IMR-90 (cell line): Measurements from ENCODE around the gene NAV2. TPM values are rescaled to one million over a fixed set of nuclear protein-coding genes. Genes with fewer than 3 reads are reported as not detected.

Experiments
- ATAC-seq: fragments of 200-7000 bp; cut with Tn5 transposase; 2 replicates; pipeline ENCODE4 v1.9.1; 2020; ENCODE audit warnings: low read depth, mild to moderate bottlenecking, moderate library complexity
- BruUV-seq: library from RNA; stranded (reverse); fragments of 400-500 nt; replicated peaks from 2 replicates; lab custom pipeline; 2021; lab: Mats Ljungman, UMichigan
- CTCF ChIA-PET: fragments of 300-600 bp; formaldehyde crosslinking; extraction: SDS; loops from one replicate; lab custom pipeline; 2021; ENCODE audit warnings: antibody characterized with exemption; lab: Yijun Ruan, JAX
- POLR2A ChIA-PET: fragments of 300-600 bp; sonication (Branson Sonifier 250); formaldehyde crosslinking; loops from one replicate; lab custom pipeline; 2022; ENCODE audit warnings: antibody characterized with exemption; ENCODE audit not compliant: unreplicated experiment; lab: Charles Lee
- DNase-seq: peaks from one replicate; pipeline ENCODE4 v3.0.0; 2013
- H2AFZ ChIP-seq: replicated peaks from 2 replicates; pipeline ENCODE3; 2013; ENCODE audit warnings: low read length, mild to moderate bottlenecking; ENCODE audit not compliant: poor library complexity
- H2AK5ac ChIP-seq: 2 replicates; pipeline ENCODE4 v1.6.1; 2013; ENCODE audit warnings: low read depth, low read length, inconsistent platforms
- H2AK9ac ChIP-seq: replicated peaks from 2 replicates; pipeline ENCODE3; 2013; ENCODE audit warnings: mild to moderate bottlenecking, low read depth, low read length, moderate library complexity; ENCODE audit not compliant: poor library complexity
- H2BK120ac ChIP-seq: 2 replicates; pipeline ENCODE4 v1.6.1; 2013; ENCODE audit warnings: low read depth, low read length, inconsistent platforms
- H2BK15ac ChIP-seq: 3 replicates; pipeline ENCODE4 v1.6.1; 2013; ENCODE audit warnings: low read depth, low read length, inconsistent platforms
- H2BK20ac ChIP-seq: 2 replicates; pipeline ENCODE4 v1.6.1; 2013; ENCODE audit warnings: low read depth, mild to moderate bottlenecking, inconsistent platforms, low read length, moderate library complexity
- H2BK5ac ChIP-seq: 2 replicates; pipeline ENCODE4 v1.6.1; 2013; ENCODE audit warnings: mild to moderate bottlenecking, low read depth, low read length, inconsistent platforms; ENCODE audit not compliant: poor library complexity, severe bottlenecking
- H3K14ac ChIP-seq: replicated peaks from 2 replicates; pipeline ENCODE4 v1.6.1; 2013; ENCODE audit warnings: low read depth, low read length, inconsistent platforms
- H3K18ac ChIP-seq: 2 replicates; pipeline ENCODE4 v1.6.1; 2013; ENCODE audit warnings: low read depth, low read length, control low read depth
- H3K23ac ChIP-seq: 2 replicates; pipeline ENCODE4 v1.6.1; 2013; ENCODE audit warnings: low read depth, low read length, inconsistent platforms
- H3K27ac ChIP-seq: 2 replicates; pipeline ENCODE4 v1.5.1; 2013; ENCODE audit warnings: mild to moderate bottlenecking, control low read depth, low read length; ENCODE audit not compliant: insufficient read depth
- H3K27me3 ChIP-seq: 2 replicates; pipeline ENCODE4 v1.6.1; 2013; ENCODE audit warnings: low read length; ENCODE audit not compliant: control insufficient read depth, insufficient read depth
- H3K36me3 ChIP-seq: 2 replicates; pipeline ENCODE4 v1.6.1; 2013; ENCODE audit warnings: low read length, mixed read lengths; ENCODE audit not compliant: control insufficient read depth, insufficient read depth
- H3K4ac ChIP-seq: 2 replicates; pipeline ENCODE4 v1.6.1; 2013; ENCODE audit warnings: low read depth, low read length, inconsistent platforms
- H3K4me1 ChIP-seq: 2 replicates; pipeline ENCODE4 v1.6.1; 2013; ENCODE audit warnings: low read length, mixed read lengths; ENCODE audit not compliant: control insufficient read depth, insufficient read depth
- H3K4me2 ChIP-seq: 2 replicates; pipeline ENCODE4 v1.6.1; 2013; ENCODE audit warnings: low read depth, mild to moderate bottlenecking, control low read depth, low read length, moderate library complexity
- H3K4me3 ChIP-seq: 2 replicates; pipeline ENCODE4 v1.5.1; 2013; ENCODE audit warnings: low read depth, mild to moderate bottlenecking, control low read depth, low read length, moderate library complexity; ENCODE audit not compliant: insufficient read depth
- H3K56ac ChIP-seq: 2 replicates; pipeline ENCODE4 v1.6.1; 2013; ENCODE audit warnings: low read length, inconsistent platforms; ENCODE audit not compliant: insufficient read depth; ENCODE audit errors: extremely low read depth
- H3K79me1 ChIP-seq, 2 experiments: 2 replicates each; pipeline ENCODE4 v1.6.1; 2013; ENCODE audit warnings: low read length in 2 of 2, inconsistent platforms in 1 of 2, low read depth in 1 of 2
- H3K9ac ChIP-seq: 2 replicates; pipeline ENCODE4 v1.6.1; 2013; ENCODE audit warnings: low read depth, low read length, control low read depth
- H3K9me1 ChIP-seq: 2 replicates; pipeline ENCODE4 v1.6.1; 2013; ENCODE audit warnings: low read length, inconsistent platforms; ENCODE audit not compliant: insufficient read depth
- H3K9me3 ChIP-seq: 2 replicates; pipeline ENCODE4 v1.6.1; 2013; ENCODE audit warnings: low read length; ENCODE audit not compliant: control insufficient read depth, insufficient read depth
- H4K20me1 ChIP-seq: 2 replicates; pipeline ENCODE4 v1.6.1; 2013; ENCODE audit warnings: low read length, inconsistent platforms; ENCODE audit not compliant: insufficient read depth
- H4K5ac ChIP-seq: 2 replicates; pipeline ENCODE4 v1.6.1; 2013; ENCODE audit warnings: mild to moderate bottlenecking, low read depth, low read length, control low read depth
- H4K8ac ChIP-seq, 2 experiments: 2 replicates each; pipeline ENCODE4 v1.6.1; 2013; ENCODE audit warnings: low read depth in 2 of 2, low read length in 2 of 2, control low read depth in 1 of 2, inconsistent platforms in 1 of 2
- H4K91ac ChIP-seq: 2 replicates; pipeline ENCODE4 v1.6.1; 2013; ENCODE audit warnings: low read depth, low read length, inconsistent platforms; ENCODE audit not compliant: insufficient read depth
- RAD21 ChIP-seq: IDR thresholded peaks from 2 replicates; pipeline ENCODE4 v1.6.1; 2012; ENCODE audit warnings: low read length, improper control_type of control experiment
- WGBS, 2 experiments: methylation state at CpG; one replicate each; pipeline versions ENCODE4 v1.1.5 to v1.1.7; 2013; ENCODE audit warnings: missing lambda C conversion rate in 2 of 2; ENCODE audit not compliant: insufficient read length in 1 of 2; ENCODE audit errors: extremely low coverage in 2 of 2; 5-methylcytosine and 5-hydroxymethylcytosine counted together
- dilution Hi-C: fragments of 300-500 bp; cut with HindIII; formaldehyde crosslinking; loops from one replicate; pipeline ENCODE4 v1.14.3; 2018; ENCODE audit warnings: low sequenced_read_pairs; ENCODE audit not compliant: unreplicated experiment
- in situ Hi-C: fragments of 300-500 bp; cut with MboI; formaldehyde crosslinking; loops from 3 replicates; pipeline ENCODE4 v1.14.3; 2019; ENCODE audit warnings: low sequenced_read_pairs, inconsistent platforms, mixed read lengths
- intact Hi-C: fragments of 100-400 bp; cut with micrococcal nuclease; formaldehyde crosslinking; loops from 2 replicates; pipeline ENCODE4 v1.10.0; 2022
- polyA plus RNA-seq, 3 experiments: library from polyadenylated mRNA; depleted of rRNA; stranded (reverse); fragments of >200 nt; gene quantifications; 2 replicates each; pipeline ENCODE4 v1.2.3, GENCODE V29; 2012; ENCODE audit warnings: low replicate concordance in 1 of 3
- total RNA-seq: library from RNA; depleted of rRNA; stranded (reverse); fragments of >200 nt; gene quantifications from 2 replicates; pipeline ENCODE4 v1.2.3, GENCODE V29; 2012

Gene NAV2
- total and polyA plus RNA-seq, 2 of the 4 experiments (the other 2 are of a cell fraction): 4.5 to 12.6 TPM

DNA sequence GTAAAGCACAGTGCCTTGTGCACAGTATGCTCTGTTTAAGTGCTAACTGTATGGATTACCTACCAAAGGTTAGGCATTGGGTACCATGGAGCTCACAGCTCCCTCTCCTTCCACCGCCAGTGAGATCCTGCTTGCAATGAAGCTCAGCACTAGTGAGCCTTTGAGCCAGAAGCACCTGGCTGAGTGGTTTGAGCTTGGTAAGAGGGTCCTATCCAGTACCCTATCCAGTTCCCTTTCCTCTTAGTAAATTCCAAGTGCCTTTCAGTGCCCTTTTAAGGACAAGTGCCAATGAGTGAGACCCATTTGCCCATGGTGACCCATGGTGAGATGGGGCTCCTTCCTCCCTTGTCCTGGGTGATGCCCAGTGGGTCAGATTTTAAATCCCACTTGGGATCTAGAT is 43.1 kb upstream of the NAV2 start:
- POLR2A ChIA-PET: no interaction called here

More for the DNA sequence above, 43.1 kb upstream of the NAV2 start:
- no peak overlapping the region for H4K91ac ChIP-seq
- H3K27me3 ChIP-seq: no peaks in the 10 kb centered on the region
- dilution Hi-C loops (no loop called here), in situ Hi-C loops (no loop called here), intact Hi-C loops (loop anchor here (5.0 kb wide), 1 partner anchor 72 kb away; no protein-coding TSS in a partner anchor)
- BruUV-seq: no TSS peak
- no peak overlapping the region for H3K9ac ChIP-seq
- no peak overlapping the region for H3K18ac ChIP-seq
- no peak overlapping the region for H3K56ac ChIP-seq
- TF ChIP-seq RAD21: no peak
- DNase-seq (no peak), ATAC-seq (no peak)
- no peak overlapping the region for H2BK120ac ChIP-seq
- H2AFZ ChIP-seq: no peak overlapping the region
- no peak overlapping the region for H2BK15ac ChIP-seq
- CTCF ChIA-PET: no interaction called here
- H3K4ac ChIP-seq: no peak overlapping the region
- no peaks in the 10 kb centered on the region for H3K79me1 ChIP-seq
- H2BK20ac ChIP-seq: no peak overlapping the region
- H3K4me2 ChIP-seq: no peak overlapping the region
- no peaks in the 10 kb centered on the region for H3K36me3 ChIP-seq
- H4K8ac ChIP-seq: no peak overlapping the region
- no peak overlapping the region for H2BK5ac ChIP-seq
- H2AK9ac ChIP-seq: no peak overlapping the region
- no peak overlapping the region for H3K23ac ChIP-seq
- no peaks in the 10 kb centered on the region for H3K9me3 ChIP-seq
- no peak overlapping the region for H3K4me3 ChIP-seq
- H2AK5ac ChIP-seq: no peak overlapping the region
- no CpG with 5 or more reads among the region's 1 CpG for WGBS, 2 experiments
- peaks cover 16% of the 10 kb centered on the region for H3K4me1 ChIP-seq
- H3K14ac ChIP-seq: no peak overlapping the region
- H3K27ac ChIP-seq: no peak overlapping the region
- H4K20me1 ChIP-seq: no peaks in the 10 kb centered on the region
- no peak overlapping the region for H4K5ac ChIP-seq
- peaks cover 8% of the 10 kb centered on the region for H3K9me1 ChIP-seq
